ENCODE results near the gene ZFP3.

DNA sequence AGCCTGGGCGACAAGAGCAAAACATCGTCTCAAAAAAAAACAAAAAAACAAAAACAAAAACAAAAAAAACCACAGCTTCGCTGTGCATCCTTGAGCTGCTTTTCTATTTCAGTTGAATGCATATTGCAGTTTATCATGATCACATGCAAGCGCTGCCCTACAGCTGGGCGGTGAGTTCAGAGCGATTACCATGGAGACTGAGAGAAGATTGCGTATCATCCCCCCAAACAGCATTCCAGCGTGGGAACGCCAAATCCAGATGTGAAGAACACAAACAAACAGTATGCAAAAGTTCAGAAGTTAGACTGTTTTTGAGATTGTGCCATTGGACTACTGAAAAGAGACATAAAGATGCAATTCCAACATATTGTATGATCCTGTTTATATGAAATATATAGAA lies 28.0 kb upstream of the ZFP3 start:
- TF ChIP-seq CTCF (IDR thresholded peaks at IDR 0.05; ENCODE audit: borderline replicate concordance, extremely low read depth, low read length, poor library complexity, severe bottlenecking) (no peak), EZH2 (IDR thresholded peaks at IDR 0.05; ENCODE audit: borderline replicate concordance, low read depth, low read length, severe bottlenecking) (no peak)

All from DND-41 (cell line).